GM19238 (cell line): ENCODE data around the gene LMX1A.
A peak's percentile ranks its signal among the peaks of the same experiment; 100 is the strongest.

Source experiments
- DNase-seq: peaks from one replicate; pipeline ENCODE4 v3.0.0; 2011; ENCODE audit warnings: low spot score; ENCODE audit not compliant: insufficient read length

LMX1A gene

GRCh38 chr1:165276314-165276713 lies 80.2 kb downstream of the LMX1A start:
- DNase-seq, result no peak

- DNase-seq, result no peak
These were observed 91.2 kb downstream of the LMX1A start for GRCh38 chr1:165265196-165265838.

DNA sequence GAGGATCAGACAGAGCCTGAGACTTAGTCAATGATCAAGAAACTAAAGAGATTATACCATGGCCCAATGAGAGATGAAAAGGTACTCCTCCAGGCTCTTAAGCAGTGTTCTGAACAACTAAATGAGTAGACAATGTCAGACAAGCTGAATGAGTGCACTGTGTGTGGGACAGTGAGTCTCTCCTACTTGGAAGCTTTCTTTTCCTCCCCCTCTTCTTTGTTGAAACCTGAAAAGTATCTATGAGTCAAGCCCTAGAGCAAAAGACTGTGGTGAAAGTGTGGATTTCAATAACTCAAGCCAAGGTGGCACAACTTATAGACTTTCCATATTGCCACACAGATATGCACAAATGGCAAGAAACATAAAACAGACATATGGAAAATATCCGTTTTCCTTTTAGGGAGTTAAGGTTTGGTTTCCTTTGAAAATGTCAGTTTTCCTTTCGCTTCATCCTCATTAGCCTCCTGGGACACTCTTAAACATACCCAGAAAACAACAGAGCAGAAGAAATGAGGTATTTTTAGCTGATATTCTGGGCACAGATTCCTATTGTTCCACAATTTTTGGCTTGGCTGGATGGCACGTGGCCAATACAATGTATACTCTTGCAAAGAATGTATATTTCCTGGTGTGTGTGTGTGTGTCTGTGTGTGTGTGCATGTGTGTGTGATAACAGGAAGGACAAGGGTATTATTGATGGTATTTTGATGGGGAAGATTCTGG lies 96.6 kb downstream of the LMX1A start:
- DNase-seq, result no peak

- DNase-seq, result no peak
These were observed 97.3 kb downstream of the LMX1A start for GRCh38 chr1:165259236-165259635.

GRCh38 chr1:165257969-165258459 lies 98.5 kb downstream of the LMX1A start:
- peak; percentile 19 for DNase-seq

DNA sequence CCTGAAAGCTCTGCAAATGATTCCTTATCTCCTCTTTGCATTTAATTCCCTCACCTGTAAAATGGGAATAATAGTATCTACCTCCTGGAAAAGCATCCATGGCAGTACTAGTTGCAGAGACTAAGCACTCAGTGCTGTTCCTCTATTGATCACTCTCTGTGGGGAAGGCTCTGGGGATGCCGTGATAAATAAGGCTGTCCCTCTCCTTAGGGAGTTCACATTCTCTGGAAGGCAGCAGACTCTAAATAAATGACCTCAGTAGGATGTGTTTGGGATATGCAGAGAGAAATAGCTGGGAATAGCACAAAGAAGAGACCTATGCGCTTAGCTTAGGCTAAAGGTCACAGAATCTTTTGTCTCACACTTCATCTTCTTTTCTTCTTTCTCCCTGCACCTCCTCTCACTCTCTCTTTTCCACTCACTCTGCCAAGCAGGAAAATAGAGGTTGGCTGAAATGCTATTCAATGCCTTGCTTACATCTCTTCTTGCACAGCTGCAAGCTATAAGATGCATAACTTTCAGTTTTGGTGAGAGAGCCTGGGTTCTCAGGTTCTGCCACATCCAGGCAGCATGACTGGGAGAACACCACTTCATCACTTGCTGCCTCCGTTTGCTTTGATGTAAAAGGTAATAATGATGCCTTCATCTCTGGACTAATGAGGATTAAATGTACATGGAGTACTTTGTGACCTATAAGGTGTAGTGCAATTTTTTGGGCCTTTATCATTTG lies 101.5 kb downstream of the LMX1A start:
- no peak for DNase-seq

- DNase-seq, result no peak
These were observed 102.1 kb downstream of the LMX1A start for GRCh38 chr1:165254376-165254775.

DNA sequence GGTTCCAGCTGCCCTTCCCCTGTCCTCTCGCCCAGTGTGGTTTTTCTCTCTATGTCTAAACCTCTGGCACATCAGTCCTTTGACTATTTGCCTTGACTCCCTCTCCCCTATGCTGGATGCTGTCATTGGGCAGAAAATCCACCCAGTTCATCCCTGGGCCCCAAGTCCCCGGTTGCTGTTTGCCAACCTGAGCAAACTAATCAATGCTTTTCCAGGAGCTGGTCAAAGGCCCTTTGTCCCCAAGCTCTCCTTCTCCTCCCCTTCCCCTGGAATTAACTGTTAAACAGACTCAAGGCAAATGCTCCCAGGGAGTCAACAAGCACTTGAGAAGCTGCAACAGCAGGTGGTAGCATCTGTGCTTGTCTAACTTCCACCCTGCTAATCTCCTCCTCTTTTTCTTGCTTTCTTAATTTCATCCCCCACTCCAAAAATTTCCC lies 102.7 kb downstream of the LMX1A start:
- no peak for DNase-seq

- DNase-seq, result no peak
These were observed 107.4 kb downstream of the LMX1A start for GRCh38 chr1:165248969-165249571.

DNA sequence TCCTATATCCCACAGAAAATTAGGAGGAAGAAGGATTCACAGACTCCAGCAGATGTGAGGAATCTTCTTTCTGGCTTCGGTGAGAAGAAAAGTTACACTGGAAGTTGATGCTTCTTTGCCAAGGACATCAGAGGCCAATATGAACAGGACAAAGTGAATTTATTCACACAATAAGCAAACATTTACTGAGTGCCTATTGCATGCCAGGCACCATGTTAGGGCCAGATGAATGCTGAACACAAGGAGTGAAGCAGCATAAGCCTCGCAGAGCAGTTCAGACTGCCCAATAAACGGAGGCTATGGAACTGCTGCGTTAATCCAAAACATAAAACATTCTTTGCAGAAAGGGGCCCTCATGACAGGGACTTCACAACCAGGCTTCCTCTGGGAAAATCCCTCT lies 114.6 kb downstream of the LMX1A start:
- DNase-seq, result no peak

- DNase-seq, result no peak
These were observed 115.2 kb downstream of the LMX1A start for GRCh38 chr1:165241321-165241720.

DNA sequence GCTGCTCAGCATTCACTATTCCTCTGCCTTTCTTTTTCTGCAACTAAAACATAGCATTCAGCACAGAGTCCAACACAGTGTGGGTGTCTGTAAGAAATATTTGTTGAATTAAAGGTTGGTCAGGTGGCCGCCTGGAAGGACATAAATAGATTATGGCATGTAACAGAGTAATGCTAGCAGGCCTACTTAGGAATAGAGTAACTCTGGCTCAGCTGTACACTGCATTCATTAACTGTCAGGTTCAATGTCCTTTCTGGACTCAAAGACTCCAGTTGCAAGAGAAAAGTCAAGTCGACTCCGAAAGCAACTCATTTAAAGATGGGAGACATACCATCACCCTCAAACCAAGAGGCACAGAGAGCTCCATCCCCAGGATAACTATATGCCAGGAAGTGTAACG lies 116.0 kb downstream of the LMX1A start:
- DNase-seq, result no peak

GRCh38 chr1:165239873-165240272 lies 116.6 kb downstream of the LMX1A start:
- no peak for DNase-seq

DNA sequence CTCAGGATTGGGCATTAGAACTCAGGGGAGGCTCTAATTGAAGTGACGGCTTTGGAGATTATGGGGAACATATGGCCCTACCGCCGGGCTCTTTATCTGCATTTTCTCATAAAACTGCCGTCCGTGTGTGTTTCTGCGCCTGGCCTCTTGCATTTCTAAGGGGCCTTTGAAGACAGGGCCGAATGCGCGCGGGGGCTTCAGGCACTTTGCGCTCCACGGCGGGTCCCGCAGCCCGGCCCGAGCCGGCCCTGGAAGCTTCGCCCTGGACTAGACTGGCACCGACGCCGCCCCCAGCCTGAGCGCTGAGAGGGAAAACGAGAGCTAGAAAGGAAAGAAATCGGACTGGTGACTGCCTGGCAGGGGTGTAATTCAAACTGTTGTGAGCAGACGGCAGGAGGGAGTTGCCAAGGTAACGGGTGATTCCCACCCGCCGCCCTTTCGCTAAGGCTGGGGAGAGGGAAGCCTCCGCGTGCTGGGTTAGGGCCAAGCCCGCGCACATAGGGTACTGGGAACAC lies 120.7 kb downstream of the LMX1A start:
- no peak for DNase-seq

GRCh38 chr1:165235155-165235776 lies 121.2 kb downstream of the LMX1A start:
- no peak for DNase-seq

DNA sequence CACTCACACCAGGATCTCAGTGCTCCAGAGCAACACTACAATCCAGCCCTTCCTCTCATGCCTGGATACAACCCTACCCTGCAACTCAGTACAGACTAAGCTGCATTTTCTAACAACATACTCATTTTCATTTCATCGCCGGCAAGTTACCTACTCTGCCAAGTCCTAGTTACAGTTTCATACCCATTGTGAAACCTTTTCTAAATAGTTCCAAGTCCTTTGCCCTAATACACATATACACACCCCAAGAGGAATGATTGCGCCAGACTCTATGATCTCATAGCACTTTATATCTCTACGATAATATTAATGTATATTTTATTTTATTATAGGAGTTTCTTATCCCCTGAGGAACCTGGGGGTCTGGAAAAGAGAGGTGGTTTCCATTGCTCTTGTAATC lies 122.4 kb downstream of the LMX1A start:
- DNase-seq, result no peak

GRCh38 chr1:165228676-165229075 lies 127.8 kb downstream of the LMX1A start:
- DNase-seq, result no peak

GRCh38 chr1:165228111-165228655 lies 128.3 kb downstream of the LMX1A start:
- no peak for DNase-seq

DNA sequence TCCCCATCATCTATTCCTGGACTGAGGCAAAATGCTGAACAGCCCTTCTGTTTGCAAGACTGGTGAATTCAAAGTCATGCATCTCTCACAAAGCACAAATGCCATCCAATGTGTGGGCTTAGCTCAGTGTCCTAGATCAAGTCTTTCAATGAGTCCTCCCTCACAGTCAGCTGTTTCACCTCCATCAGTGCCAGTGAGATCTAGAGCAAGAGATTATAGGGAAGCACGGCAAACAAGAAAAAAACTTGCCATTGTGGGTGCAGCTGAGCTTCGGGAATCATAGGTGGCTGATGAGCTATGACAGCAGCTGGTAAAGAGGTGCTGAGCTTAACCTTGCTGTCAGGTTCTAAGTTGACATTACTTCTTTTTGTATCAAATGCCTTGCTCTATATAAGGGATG lies 130.2 kb downstream of the LMX1A start:
- no peak for DNase-seq

- no peak for DNase-seq
These were observed 130.9 kb downstream of the LMX1A start for GRCh38 chr1:165225650-165226049.

DNA sequence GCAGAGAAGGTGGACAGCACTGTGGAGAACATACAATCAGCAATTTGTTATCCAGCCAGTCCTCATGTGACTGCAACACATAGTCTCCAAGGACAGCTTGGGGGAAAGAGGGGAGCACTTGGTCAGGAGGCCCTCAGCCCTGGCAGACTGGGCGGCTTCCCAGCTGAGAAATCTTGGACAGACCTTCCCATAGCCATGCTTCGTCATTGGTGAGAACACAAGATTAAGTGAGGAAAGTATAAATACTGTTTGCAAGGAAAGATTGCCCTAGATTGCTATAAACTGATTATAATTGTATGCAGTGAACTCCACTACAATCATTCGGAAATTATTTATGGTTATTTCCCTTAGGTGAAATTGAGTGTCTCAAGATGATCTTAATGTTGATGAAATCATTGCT lies 131.5 kb downstream of the LMX1A start:
- no peak for DNase-seq
